Lung (tissue), 12 donors: ENCODE data around the gene ZNF536. TPM values are rescaled to one million over a fixed set of nuclear protein-coding genes. Genes with fewer than 3 reads are reported as not detected.

ENCODE experiments used
- ATAC-seq: fragments of 200-7000 bp; cut with Tn5 transposase; one replicate; pipeline ENCODE4 v1.9.1; 2020; ENCODE audit warnings: moderate number of reproducible peaks; ENCODE audit not compliant: insufficient read depth, low FRiP score
- DNase-seq, 3 donors: peaks; one replicate each; pipeline ENCODE4 v3.0.0-alpha.2; 2013 to 2017
- H3K27ac ChIP-seq, 2 donors: one replicate each; pipeline ENCODE4 v1.5.1; 2013; ENCODE audit warnings: mild to moderate bottlenecking in 2 of 2, moderate library complexity in 2 of 2, control low read depth in 1 of 2, inconsistent platforms in 1 of 2, low read depth in 1 of 2, low read length in 1 of 2
- H3K27me3 ChIP-seq, 3 donors: one replicate each; pipeline ENCODE4 v1.5.1; 2013; ENCODE audit warnings: low read length in 2 of 3; ENCODE audit not compliant: control insufficient read depth in 3 of 3, insufficient read depth in 3 of 3
- H3K36me3 ChIP-seq, 4 donors: one replicate each; pipeline ENCODE4 v1.5.1; 2013; ENCODE audit warnings: low read length in 4 of 4, mild to moderate bottlenecking in 1 of 4, moderate library complexity in 1 of 4; ENCODE audit not compliant: control insufficient read depth in 4 of 4, insufficient read depth in 4 of 4
- H3K4me1 ChIP-seq, 5 donors: one replicate each; pipeline ENCODE4 v1.5.1; 2013; ENCODE audit warnings: low read length in 5 of 5, mild to moderate bottlenecking in 2 of 5, moderate library complexity in 1 of 5; ENCODE audit not compliant: control insufficient read depth in 5 of 5, insufficient read depth in 5 of 5
- H3K4me3 ChIP-seq: one replicate; pipeline ENCODE4 v1.5.1; 2013; ENCODE audit warnings: mild to moderate bottlenecking, control low read depth, moderate library complexity
- H3K9ac ChIP-seq, 2 donors: one replicate each; pipeline ENCODE4 v1.5.1; 2013; ENCODE audit warnings: low read length in 2 of 2, control low read depth in 1 of 2; ENCODE audit not compliant: insufficient read depth in 1 of 2
- H3K9me3 ChIP-seq, 4 donors: one replicate each; pipeline ENCODE4 v1.5.1; 2013; ENCODE audit warnings: low read length in 3 of 4, mild to moderate bottlenecking in 1 of 4, moderate library complexity in 1 of 4; ENCODE audit not compliant: control insufficient read depth in 4 of 4, insufficient read depth in 3 of 4
- CTCF ChIP-seq: IDR thresholded peaks from 2 replicates; pipeline ENCODE4 v1.5.1; 2012; ENCODE audit warnings: mild to moderate bottlenecking; ENCODE audit errors: control extremely low read depth, extremely low read depth
- WGBS, 2 donors: extraction: QIAGEN DNeasy Blood & Tissue Kit; methylation state at CpG; one replicate each; pipeline ENCODE4 v1.1.7; 2013; 5-methylcytosine and 5-hydroxymethylcytosine counted together
- polyA plus RNA-seq, 2 donors: library from polyadenylated mRNA; stranded (reverse); fragments of 200-250 nt; gene quantifications; one replicate each; pipeline ENCODE4 v1.2.1, GENCODE V29; 2013
- total RNA-seq, 2 donors: library from RNA; depleted of rRNA in 1 of 2; stranded (reverse); fragments of >200 nt in 1 of 2; gene quantifications; one replicate each; pipeline ENCODE4 v1.2.1, GENCODE V29; 2014 to 2021
- donor health status: control.
- donor health status: control.
- donor health status: Bipolar disorder and iron deficiency.
- donor health status: healthy.
- donor health status: DM: yes; HTN: yes; CAD: no.

The ZNF536 gene
- total and polyA plus RNA-seq, 4 donors, result 0.07 to 5.6 (median 0.21) TPM

DNA sequence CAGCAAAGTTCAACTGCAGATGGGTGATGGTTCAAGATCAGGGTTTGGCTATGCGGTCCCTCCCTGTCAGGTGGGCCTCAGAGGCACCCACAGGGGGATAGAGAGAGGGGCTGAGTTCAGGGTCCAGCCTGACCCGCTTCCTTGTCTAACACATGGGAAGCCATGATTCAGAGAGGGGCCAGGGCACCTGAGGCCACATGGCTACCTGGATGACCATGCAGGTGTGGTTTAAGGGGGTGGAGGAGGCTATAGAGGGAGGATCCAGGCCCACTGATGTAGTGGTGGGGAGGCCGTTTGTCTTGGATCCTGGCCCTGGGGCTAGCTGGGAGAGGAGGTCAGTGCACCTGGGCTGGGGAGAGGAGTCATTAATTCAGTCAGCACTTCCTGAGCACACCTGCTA lies 56.7 kb downstream of the ZNF536 start:
- Histone ChIP-seq H3K9ac (no peak overlapping the region), H3K9me3 (no peaks in the 10 kb centered on the region), H3K36me3 (no peaks in the 10 kb centered on the region), H3K27ac (no peak overlapping the region), H3K4me3 (no peak overlapping the region), H3K27me3 (no peaks in the 10 kb centered on the region), H3K4me1 (peaks cover 0 to 5% (median 0%) of the 10 kb centered on the region in 5 donors)
- DNase-seq (no peak), ATAC-seq (no peak)
- WGBS, 2 donors, result 76 to 87% methylated on average over 3 of the region's 3 CpGs
- no peak for TF ChIP-seq CTCF

DNA sequence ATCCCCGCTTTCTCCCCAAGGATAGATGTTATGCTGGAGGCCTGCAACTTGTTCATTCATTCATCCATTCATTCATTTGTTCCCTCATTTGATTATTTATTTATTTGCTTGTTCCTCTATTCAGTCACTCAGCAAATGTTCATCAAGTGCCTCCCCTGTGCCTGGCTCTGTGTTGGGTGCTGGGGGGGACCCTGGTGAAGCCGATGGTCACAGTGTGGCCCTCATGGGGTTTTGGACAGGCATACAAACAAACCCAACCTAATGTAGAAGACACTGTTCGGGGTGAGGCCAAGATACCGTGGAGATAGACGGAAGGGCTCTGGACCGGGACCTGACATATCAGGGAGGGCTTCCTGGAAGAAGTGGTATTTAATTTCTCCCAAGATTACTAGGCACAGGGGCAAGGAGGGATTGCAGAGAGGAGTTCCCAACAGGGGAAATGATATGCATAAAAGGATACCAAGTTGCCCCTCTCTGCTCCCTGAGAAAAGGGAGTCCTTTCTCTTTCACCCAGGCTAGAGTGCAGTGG lies 58.1 kb downstream of the ZNF536 start:
- no peaks in the 10 kb centered on the region for H3K36me3 ChIP-seq
- TF ChIP-seq CTCF, result no peak

GRCh38 chr19:30431591-30431990 lies 59.4 kb downstream of the ZNF536 start:
- 65 to 78% methylated on average over 8 of the region's 8 CpGs for WGBS, 2 donors
- H3K9ac ChIP-seq, result no peak overlapping the region
- TF ChIP-seq CTCF, result no peak
- H3K9me3 ChIP-seq, result peaks cover 0 to 7% (median 0%) of the 10 kb centered on the region in 4 donors
- ATAC-seq, result no peak
- peaks cover 0 to 5% (median 0%) of the 10 kb centered on the region in 5 donors for H3K4me1 ChIP-seq
- no peak overlapping the region for H3K4me3 ChIP-seq
- no peak overlapping the region for H3K27ac ChIP-seq
- no peaks in the 10 kb centered on the region for H3K27me3 ChIP-seq
- DNase-seq, result no peak
- no peaks in the 10 kb centered on the region for H3K36me3 ChIP-seq

More for the DNA sequence above, 58.1 kb downstream of the ZNF536 start:
- WGBS, 2 donors, result 95% methylated on average over 6 of the region's 6 CpGs
- Histone ChIP-seq H3K4me3 (no peak overlapping the region), H3K9ac (no peak overlapping the region), H3K27me3 (no peaks in the 10 kb centered on the region), H3K9me3 (peaks cover 0 to 5% (median 0%) of the 10 kb centered on the region in 4 donors), H3K4me1 (peaks cover 0 to 5% (median 0%) of the 10 kb centered on the region in 5 donors), H3K27ac (no peak overlapping the region)
- ATAC-seq, result no peak
- DNase-seq, result no peak
